Measurements from ENCODE around the gene MIER3. TPM values are rescaled to one million over a fixed set of nuclear protein-coding genes. Genes with fewer than 3 reads are reported as not detected.

Gene MIER3
- total RNA-seq, 1 experiment from 2014 or later: 44.8 TPM

DNA sequence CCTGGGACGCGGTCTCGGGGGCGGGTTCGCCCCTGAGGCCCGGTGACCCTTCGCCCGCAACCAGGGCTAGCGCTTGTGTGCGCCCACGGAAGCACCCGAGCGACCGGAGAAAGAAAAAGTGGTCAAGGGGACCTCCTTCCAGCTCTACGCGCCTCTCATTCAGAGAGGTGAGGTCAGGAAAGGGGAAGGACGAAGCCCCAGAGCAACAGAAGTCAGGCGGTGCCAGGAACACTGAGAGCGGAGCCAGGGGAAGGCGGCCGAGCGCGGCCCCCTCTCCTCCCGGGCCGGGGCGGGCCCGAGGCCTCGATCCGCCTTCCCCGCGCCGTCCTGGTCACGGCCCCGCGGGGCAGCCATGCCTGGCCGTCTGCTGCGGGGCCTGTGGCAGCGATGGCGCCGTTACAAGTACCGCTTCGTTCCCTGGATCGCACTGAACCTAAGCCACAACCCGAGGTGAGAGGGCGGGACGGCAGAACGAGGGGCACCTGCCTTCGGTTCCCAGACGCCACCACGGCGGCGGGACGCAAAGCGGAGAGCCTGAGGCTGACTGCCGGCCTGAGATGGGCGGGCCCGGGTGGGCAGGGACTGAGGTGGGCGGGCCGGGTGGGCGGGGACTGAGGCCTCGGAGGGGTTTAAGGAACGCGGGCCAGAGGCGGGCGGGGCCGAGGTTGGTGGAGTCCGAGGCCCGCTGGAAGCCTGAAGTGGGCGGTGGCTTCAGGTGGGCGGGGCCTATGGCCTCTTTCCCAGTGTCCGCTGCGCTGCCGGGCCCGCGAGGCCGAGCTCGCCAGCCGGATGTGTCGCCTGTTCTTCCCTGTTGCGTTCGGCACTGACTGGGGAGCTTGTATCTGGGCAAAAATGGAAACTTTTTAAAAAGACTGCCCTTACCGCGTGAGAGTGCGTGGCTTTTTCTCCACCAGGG lies 42.4 kb downstream of the MIER3 start, which contains the start of gene SETD9:
Gene SETD9 (plus strand): TSS at position 303 of the 916 bp plus-strand sequence. CDS start 50 bp downstream, at position 353.
- Histone ChIP-seq H4K8ac (replicated peaks; ENCODE audit: insufficient read length, low read depth, low read length) (no peak within 1 kb of the TSS), H3K4me1 (ENCODE audit: insufficient read depth, low read length) (no peaks in the 10 kb centered on the region; the same call in 1 of the 2 replicates), H3K18ac (ENCODE audit: insufficient read length, low read depth, low read length) (peak within 1 kb of the TSS; percentile 98), H2BK15ac (ENCODE audit: low read depth, low read length) (no peak within 1 kb of the TSS; the same call in 1 of the 2 replicates), H3K4me2 (ENCODE audit: insufficient read depth, insufficient read length, low read length) (peak within 1 kb of the TSS; percentile 79), H3K9me3 (ENCODE audit: control insufficient read depth, low read depth, low read length) (no peaks in the 10 kb centered on the region), H2BK120ac (ENCODE audit: low read depth, low read length, poor library complexity, severe bottlenecking) (peak within 1 kb of the TSS; percentile 40), H3K4ac (ENCODE audit: low read depth, low read length) (peak within 1 kb of the TSS; percentile 47; the same call in 1 of the 2 replicates), H2AK5ac (ENCODE audit: insufficient read length, low read length) (no peak within 1 kb of the TSS), H2BK12ac (ENCODE audit: insufficient read length, low read depth, low read length) (no peak within 1 kb of the TSS), H3T11ph (ENCODE audit: low read length) (peak within 1 kb of the TSS; percentile 12), H3K27me3 (ENCODE audit: insufficient read depth, low read length) (no peaks in the 10 kb centered on the region), H3K23ac (ENCODE audit: insufficient read length, low read depth, low read length) (no peak within 1 kb of the TSS), H3K79me1 (ENCODE audit: insufficient read depth, low read depth, low read length, poor library complexity, severe bottlenecking) (no peaks in the 10 kb centered on the region), H2BK5ac (ENCODE audit: insufficient read length, low read length) (peak within 1 kb of the TSS; percentile 47), H2AFZ (ENCODE audit: low read length) (peak within 1 kb of the TSS; percentile 1), H3K27ac (ENCODE audit: insufficient read length, low read depth, low read length) (peak within 1 kb of the TSS; percentile 76), H3K23me2 (ENCODE audit: insufficient read length, low read depth, low read length, poor library complexity, severe bottlenecking) (peaks cover 8% of the 10 kb centered on the region), H3K9ac (ENCODE audit: extremely low read depth, insufficient read length, low read length) (peak within 1 kb of the TSS; percentile 96), H4K20me1 (ENCODE audit: control insufficient read depth, insufficient read depth, insufficient read length) (no peaks in the 10 kb centered on the region), H3K14ac (ENCODE audit: insufficient read depth, low read length) (peak within 1 kb of the TSS; percentile 99), H4K91ac (ENCODE audit: insufficient read length, low read depth, low read length) (no peak within 1 kb of the TSS), H3K56ac (ENCODE audit: insufficient read length, low read depth, low read length) (peak within 1 kb of the TSS; percentile 50), H4K5ac (ENCODE audit: insufficient read length, low read depth, low read length) (peak within 1 kb of the TSS; percentile 91), H2BK20ac (ENCODE audit: low read depth, low read length, poor library complexity, severe bottlenecking) (no peak within 1 kb of the TSS), H3K79me2 (ENCODE audit: insufficient read depth, low read length) (no peaks in the 10 kb centered on the region)
- H3K9me3 Mint-ChIP-seq: peaks cover 0 to 1% of the 10 kb centered on the region in 2 experiments; a peak in 1 of 5 replicates
- H3K4me1 Mint-ChIP-seq: peaks cover 18 to 23% of the 10 kb centered on the region in 2 experiments
- H3K27me3 Mint-ChIP-seq (ENCODE audit: low read depth): no peaks in the 10 kb centered on the region
- WGBS (ENCODE audit: extremely low coverage, insufficient read length, low lambda C conversion rate): no CpG with 5 or more reads among the region's 84 CpGs
- TF ChIP-seq, protein P1, sequence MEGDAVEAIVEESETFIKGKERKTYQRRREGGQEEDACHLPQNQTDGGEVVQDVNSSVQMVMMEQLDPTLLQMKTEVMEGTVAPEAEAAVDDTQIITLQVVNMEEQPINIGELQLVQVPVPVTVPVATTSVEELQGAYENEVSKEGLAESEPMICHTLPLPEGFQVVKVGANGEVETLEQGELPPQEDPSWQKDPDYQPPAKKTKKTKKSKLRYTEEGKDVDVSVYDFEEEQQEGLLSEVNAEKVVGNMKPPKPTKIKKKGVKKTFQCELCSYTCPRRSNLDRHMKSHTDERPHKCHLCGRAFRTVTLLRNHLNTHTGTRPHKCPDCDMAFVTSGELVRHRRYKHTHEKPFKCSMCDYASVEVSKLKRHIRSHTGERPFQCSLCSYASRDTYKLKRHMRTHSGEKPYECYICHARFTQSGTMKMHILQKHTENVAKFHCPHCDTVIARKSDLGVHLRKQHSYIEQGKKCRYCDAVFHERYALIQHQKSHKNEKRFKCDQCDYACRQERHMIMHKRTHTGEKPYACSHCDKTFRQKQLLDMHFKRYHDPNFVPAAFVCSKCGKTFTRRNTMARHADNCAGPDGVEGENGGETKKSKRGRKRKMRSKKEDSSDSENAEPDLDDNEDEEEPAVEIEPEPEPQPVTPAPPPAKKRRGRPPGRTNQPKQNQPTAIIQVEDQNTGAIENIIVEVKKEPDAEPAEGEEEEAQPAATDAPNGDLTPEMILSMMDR (conservative IDR thresholded peaks at IDR 0.05): no peak
- peak within 1 kb of the TSS; percentile 98 to 99 (median 99) for H3K27ac Mint-ChIP-seq
- DNase-seq: peak; percentile 99
- H3K36me3 Mint-ChIP-seq (ENCODE audit: insufficient read depth in 1 of 3, low read depth in 3 of 3): peaks cover 3 to 10% (median 4%) of the 10 kb centered on the region in 3 experiments
- H3K4me3 Mint-ChIP-seq: peak within 1 kb of the TSS; percentile 79 to 86

Data from H9 (cell line).